Transverse colon (tissue), 4 donors: ENCODE results near the gene GPRC6A.

ENCODE experiments used
- EP300 ChIP-seq: sonication (generic); formaldehyde crosslinking; IDR thresholded peaks from one replicate; pipeline ENCODE4 v1.6.1; 2017; ENCODE audit warnings: antibody characterized with exemption, low read depth
- POLR2A ChIP-seq: fragments of 450-650 bp; IDR thresholded peaks from one replicate; pipeline ENCODE4 v1.6.1; 2016; ENCODE audit warnings: antibody characterized with exemption, mild to moderate bottlenecking, moderate library complexity
- POLR2AphosphoS5 ChIP-seq, 3 donors: sonication (generic); formaldehyde crosslinking; IDR thresholded peaks; one replicate each; pipeline ENCODE4 v1.6.1; 2016; ENCODE audit warnings: antibody characterized with exemption in 3 of 3
- TF ChIP-seq, protein P1 (sequence below), 5 experiments: fragments of 200-600 bp in 3 of 5; fragments of 450-650 bp in 2 of 5; sonication (generic) in 3 of 5; IDR thresholded peaks; 1 replicate in 2 of 5; 2 replicates in 3 of 5; pipeline ENCODE4 v1.5.1; 2016 to 2017; ENCODE audit warnings: antibody characterized with exemption in 5 of 5, inconsistent platforms in 3 of 5, mild to moderate bottlenecking in 2 of 5, moderate library complexity in 1 of 5

DNA sequence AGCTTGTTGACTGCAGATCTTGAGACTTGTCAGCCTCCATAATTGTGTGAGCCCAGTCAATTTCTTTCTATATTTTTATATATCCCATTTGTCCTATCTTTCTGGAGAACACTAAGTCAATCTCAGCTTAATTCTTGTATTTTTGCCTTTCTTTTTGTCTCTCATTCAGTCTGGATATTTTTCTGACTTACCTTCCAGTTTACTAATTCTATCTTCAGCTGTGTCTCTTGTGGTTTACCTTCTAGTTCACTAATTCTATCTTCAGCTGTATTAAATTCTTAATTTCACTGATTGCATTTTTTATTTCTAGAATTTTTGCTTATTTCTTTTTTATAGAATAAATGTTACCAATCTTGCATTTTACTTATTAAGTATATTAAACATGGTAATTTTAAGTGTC lies 30.4 kb upstream of the GPRC6A start:
- TF ChIP-seq, protein P1, sequence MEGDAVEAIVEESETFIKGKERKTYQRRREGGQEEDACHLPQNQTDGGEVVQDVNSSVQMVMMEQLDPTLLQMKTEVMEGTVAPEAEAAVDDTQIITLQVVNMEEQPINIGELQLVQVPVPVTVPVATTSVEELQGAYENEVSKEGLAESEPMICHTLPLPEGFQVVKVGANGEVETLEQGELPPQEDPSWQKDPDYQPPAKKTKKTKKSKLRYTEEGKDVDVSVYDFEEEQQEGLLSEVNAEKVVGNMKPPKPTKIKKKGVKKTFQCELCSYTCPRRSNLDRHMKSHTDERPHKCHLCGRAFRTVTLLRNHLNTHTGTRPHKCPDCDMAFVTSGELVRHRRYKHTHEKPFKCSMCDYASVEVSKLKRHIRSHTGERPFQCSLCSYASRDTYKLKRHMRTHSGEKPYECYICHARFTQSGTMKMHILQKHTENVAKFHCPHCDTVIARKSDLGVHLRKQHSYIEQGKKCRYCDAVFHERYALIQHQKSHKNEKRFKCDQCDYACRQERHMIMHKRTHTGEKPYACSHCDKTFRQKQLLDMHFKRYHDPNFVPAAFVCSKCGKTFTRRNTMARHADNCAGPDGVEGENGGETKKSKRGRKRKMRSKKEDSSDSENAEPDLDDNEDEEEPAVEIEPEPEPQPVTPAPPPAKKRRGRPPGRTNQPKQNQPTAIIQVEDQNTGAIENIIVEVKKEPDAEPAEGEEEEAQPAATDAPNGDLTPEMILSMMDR (IDR thresholded peaks at IDR 0.05): no peak
- TF ChIP-seq POLR2A (no peak), POLR2AphosphoS5 (IDR thresholded peaks at IDR 0.05) (no peak), EP300 (no peak)
